Measurements from ENCODE around the gene EIF4EBP3.
"Not testable (repeated sequence)": the region's sequence is repeated elsewhere in the genome, so short reads cannot be mapped to it uniquely, and the experiment has no call there.

Gene EIF4EBP3

DNA sequence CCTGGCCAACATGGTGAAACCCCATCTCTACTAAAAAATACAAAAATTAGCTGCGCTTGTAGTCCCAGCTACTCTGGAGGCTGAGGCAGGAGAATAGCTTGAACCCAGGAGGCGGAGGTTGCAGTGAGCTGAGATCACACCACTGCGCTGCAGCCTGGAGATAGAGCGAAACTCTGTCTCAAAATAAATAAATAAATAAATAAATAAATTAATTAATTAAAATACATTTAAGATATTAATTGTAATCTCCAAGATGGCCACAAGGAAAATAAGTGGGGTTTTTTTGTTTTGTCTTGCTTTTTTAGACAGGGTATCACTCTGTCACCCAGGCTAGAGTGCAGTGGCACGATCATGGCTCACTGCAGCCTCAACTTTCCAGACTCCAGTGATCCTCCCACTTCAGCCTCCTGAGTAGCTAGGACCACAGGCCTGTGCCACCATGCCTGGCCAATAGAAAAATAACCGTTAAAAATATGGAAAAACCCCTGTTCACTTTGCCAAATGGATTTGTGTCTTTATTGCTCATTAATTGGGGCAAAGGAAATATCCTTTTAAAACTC is 31.8 kb downstream of the EIF4EBP3 start:
- DNase-seq = not testable (repeated sequence)

- no peak for DNase-seq
Observed at GRCh38 chr5:140587495-140587894, 40.0 kb downstream of the EIF4EBP3 start.

DNA sequence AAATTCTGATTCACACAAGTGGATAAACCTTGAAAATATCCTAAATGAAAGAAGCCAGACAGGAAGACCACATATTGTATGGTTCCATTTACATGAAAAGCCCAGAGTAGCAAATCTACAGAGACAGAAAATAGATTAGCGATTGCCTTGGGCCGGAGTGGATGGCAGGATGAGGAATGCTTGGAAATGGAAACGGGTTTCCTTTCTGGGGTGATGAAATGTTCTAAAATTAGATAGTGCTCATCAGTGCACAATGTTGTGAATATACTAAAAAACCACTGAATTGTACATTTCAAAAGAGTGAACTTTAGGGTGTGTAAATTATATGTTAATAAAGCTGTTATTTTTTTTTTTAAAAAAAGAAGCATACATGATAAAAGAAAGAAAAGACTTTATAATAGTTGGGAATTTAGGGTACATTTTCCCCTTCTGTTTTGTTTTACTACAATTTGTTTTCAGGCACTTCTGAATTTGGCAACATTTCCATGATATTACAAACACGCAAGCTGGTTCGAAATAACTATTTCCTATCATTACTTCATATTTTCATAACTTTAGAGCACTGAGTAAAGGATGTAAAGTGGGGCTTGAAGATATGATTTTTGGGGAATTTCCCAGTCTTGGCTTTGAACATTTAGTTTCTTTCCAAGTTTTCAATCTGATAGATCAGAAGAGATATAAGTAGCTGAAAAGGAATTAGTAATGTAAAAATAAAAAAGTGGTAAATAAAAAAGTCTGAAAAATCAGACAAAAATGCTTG is 41.0 kb downstream of the EIF4EBP3 start:
- no peak for DNase-seq

- no peak for DNase-seq
Observed at GRCh38 chr5:140590861-140591260, 43.4 kb downstream of the EIF4EBP3 start.

DNA sequence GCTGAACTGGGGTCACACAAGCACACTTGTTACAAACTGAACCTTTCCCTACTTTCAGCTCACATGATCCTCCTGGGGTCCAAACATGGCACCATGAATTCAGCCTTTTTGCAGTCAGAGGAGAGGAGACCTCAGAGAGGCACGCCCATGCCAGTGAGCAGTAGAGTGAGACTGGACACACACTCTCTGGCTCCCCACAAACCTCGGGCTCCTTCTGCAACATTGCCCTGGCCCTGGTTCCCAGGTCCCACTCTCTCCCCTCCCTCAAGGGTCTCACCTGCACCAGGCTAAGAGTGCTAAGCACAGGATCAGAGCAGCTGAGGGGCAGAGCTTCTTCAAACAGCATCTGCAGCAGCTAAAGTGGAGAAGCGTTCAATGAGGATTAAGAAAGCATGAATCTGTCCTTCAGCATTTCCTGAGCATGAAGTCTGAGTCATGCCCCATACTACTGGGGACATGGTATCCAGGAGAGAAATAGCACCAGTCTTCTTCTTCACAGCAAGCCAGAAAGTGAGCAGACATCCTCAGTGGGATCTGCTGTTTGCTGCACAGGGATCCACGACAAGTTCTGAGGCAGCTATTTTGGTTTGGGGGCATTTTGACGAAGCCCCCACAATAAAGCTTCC is 44.4 kb downstream of the EIF4EBP3 start:
- DNase-seq = no peak

DNA sequence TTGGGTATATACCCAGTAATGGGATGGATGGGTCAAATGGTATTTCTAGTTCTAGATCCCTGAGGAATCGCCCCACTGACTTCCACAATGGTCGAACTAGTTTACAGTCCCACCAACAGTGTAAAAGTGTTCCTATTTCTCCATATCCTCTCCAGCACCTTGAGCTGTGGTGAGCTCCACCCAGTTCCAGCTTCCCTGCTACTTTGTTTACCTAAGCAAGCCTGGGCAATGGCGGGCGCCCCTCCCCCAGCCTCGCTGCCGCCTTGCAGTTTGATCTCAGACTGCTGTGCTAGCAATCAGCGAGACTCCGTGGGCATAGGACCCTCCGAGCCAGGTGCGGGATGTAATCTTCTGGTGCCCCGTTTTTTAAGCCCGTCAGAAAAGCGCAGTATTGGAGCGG is 45.6 kb downstream of the EIF4EBP3 start:
- DNase-seq = not testable (repeated sequence)

DNA sequence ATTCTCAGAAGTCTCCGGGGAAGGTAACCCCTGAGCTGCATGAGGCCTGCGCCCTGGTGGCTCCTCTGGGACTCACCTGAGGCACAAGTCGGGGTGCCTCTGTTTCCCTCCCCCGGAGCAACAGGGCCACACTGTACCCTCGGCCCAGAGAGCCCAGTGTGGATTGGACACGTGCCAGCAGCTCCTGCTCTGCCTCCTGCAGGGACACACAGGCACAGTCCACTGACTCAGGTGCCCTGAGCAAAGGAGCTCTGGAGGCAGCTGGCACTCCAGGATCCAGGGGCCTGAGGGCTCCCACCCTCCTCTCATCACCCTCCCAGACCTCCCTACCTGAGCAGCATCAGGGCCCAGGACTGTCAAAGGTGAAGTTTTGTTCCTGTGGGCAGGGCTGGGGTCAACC is 46.7 kb downstream of the EIF4EBP3 start:
- no peak for DNase-seq

DNA sequence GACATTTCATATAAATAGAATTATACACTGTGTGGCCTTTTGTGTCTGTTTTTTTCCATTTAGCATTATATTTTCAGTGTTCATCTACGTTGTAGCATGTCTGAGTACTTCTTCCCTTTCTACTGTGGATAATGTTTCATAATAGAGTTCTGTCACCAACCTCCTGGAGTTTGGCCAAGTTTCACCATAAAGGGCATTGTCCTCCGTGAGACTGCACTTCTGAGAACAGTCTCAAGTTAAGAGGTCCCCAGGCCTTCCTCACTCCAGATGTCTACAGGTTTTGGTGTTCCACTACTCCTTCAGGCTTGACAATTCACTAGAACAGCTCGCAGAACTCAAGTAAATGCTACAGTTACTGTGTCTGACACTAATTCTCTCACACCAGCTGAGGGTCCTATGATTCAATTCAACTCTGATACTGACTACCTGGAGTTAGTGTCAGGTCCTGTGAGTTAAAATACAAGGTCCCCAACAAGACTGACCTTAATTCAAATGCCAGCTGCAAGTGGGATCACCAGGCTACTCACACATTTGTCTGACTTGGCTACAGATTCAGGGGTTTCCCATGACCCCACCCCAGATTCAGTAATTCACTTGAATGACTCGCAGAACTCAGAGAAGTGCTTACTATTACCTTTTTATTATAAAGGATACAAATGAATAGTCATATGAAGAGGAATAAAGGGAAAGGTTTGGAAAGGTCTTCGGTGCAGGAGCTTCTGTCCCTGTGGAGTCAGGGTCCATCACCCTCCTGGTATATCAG is 48.3 kb downstream of the EIF4EBP3 start:
- DNase-seq = no peak

DNA sequence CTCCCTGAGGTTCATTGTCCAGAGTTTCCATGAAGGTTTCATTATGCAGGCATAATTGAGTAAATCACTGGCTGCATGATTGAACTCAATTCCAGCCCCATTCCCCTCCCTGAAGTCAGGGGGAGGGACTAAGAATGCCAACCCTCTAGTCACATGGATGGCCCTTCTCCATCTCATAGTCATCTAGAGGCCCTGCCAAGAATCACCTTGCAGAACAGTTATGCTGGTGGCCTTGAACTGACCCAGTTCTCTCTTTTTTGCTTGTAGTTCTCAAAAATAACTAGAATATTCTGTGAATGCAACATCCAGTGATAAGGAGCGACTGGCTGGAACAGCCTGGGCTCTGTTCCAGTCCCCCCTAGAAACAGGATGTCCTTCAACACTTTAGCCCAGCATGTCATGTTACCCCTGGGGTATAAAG is 48.9 kb downstream of the EIF4EBP3 start:
- no peak for DNase-seq

- DNase-seq = no peak
Observed at GRCh38 chr5:140598836-140599235, 51.4 kb downstream of the EIF4EBP3 start.
